Tibial nerve (tissue), 4 donors: ENCODE measurements around the gene TMEM168. TPM values are rescaled to one million over a fixed set of nuclear protein-coding genes. Genes with fewer than 3 reads are reported as not detected.

Experiments used
- DNase-seq, 2 donors: peaks; one replicate each; pipeline ENCODE4 v3.0.0-alpha.2; 2019; ENCODE audit warnings: low spot score in 2 of 2
- H3K27ac ChIP-seq, 4 donors: fragments of 200-600 bp; sonication (generic) in 3 of 4; one replicate each; pipeline ENCODE4 v1.5.1; 2017 to 2019; ENCODE audit warnings: mild to moderate bottlenecking in 1 of 4
- H3K27me3 ChIP-seq, 2 donors: fragments of 200-600 bp; sonication (generic) in 1 of 2; one replicate each; pipeline versions ENCODE4 v1.5.1 to v1.6.0; 2017 to 2019
- H3K36me3 ChIP-seq, 3 donors: fragments of 200-600 bp; sonication (generic); one replicate each; pipeline ENCODE4 v1.5.1; 2018 to 2019
- H3K4me1 ChIP-seq, 4 donors: fragments of 200-600 bp; sonication (generic) in 3 of 4; one replicate each; pipeline ENCODE4 v1.5.1; 2017 to 2019
- H3K4me3 ChIP-seq, 4 donors: fragments of 200-600 bp; sonication (generic) in 3 of 4; one replicate each; pipeline ENCODE4 v1.5.1; 2017 to 2019; ENCODE audit warnings: mild to moderate bottlenecking in 1 of 4, moderate library complexity in 1 of 4
- H3K9me3 ChIP-seq, 4 donors: fragments of 200-600 bp; sonication (generic) in 3 of 4; one replicate each; pipeline ENCODE4 v1.5.1; 2017 to 2019
- EP300 ChIP-seq, 2 donors: sonication (generic); formaldehyde crosslinking; IDR thresholded peaks; one replicate each; pipeline ENCODE4 v1.6.1; 2017; ENCODE audit warnings: antibody characterized with exemption in 2 of 2, mild to moderate bottlenecking in 1 of 2
- POLR2A ChIP-seq, 2 donors: fragments of 450-650 bp; IDR thresholded peaks; one replicate each; pipeline ENCODE4 v1.6.1; 2017; ENCODE audit warnings: antibody characterized with exemption in 2 of 2, mild to moderate bottlenecking in 2 of 2, moderate library complexity in 2 of 2
- WGBS, 2 donors: methylation state at CpG; one replicate each; pipeline ENCODE4 v1.1.5; 2018; 5-methylcytosine and 5-hydroxymethylcytosine counted together
- total RNA-seq, 4 donors: library from RNA; depleted of rRNA; stranded (reverse); fragments of >200 nt; gene quantifications; one replicate each; pipeline ENCODE4 v1.1.0, GENCODE V29; 2016
- TF ChIP-seq, protein P1 (sequence below), 5 experiments: fragments of 200-600 bp in 3 of 5; fragments of 450-650 bp in 2 of 5; sonication (generic) in 3 of 5; IDR thresholded peaks; one replicate each; pipeline ENCODE4 v1.5.1; 2016 to 2019; ENCODE audit warnings: antibody characterized with exemption in 5 of 5, mild to moderate bottlenecking in 3 of 5, moderate library complexity in 2 of 5

The TMEM168 gene
- total RNA-seq, 4 donors from 2014 or later: 15.6 to 30.6 (median 28.4) TPM

DNA sequence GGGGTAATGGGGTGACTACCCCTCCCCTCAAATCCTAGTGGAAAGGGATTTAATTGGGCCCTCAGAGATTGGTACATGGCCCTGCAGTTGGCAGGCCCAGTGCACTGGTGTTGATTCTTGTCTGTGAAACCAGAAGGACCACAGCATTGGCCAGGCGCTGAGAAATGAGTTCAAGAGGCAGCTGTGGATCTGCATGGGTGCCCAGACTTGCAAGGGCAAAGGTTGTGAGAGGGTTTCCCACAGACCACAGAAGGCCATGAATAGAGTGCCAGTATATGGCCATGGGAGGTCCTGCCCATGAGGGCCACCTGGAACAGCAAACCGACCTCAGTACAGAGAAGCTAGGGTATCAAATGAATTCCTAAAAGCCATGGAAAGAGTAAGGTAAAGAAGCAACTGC is 32.9 kb downstream of the TMEM168 start:
- H3K27me3 ChIP-seq: no peaks in the 10 kb centered on the region
- WGBS, 2 donors: 77 to 84% methylated on average over 2 of the region's 2 CpGs
- DNase-seq: no peak
- peaks cover 0 to 7% (median 0%) of the 10 kb centered on the region in 3 donors for H3K36me3 ChIP-seq
- TF ChIP-seq, protein P1, sequence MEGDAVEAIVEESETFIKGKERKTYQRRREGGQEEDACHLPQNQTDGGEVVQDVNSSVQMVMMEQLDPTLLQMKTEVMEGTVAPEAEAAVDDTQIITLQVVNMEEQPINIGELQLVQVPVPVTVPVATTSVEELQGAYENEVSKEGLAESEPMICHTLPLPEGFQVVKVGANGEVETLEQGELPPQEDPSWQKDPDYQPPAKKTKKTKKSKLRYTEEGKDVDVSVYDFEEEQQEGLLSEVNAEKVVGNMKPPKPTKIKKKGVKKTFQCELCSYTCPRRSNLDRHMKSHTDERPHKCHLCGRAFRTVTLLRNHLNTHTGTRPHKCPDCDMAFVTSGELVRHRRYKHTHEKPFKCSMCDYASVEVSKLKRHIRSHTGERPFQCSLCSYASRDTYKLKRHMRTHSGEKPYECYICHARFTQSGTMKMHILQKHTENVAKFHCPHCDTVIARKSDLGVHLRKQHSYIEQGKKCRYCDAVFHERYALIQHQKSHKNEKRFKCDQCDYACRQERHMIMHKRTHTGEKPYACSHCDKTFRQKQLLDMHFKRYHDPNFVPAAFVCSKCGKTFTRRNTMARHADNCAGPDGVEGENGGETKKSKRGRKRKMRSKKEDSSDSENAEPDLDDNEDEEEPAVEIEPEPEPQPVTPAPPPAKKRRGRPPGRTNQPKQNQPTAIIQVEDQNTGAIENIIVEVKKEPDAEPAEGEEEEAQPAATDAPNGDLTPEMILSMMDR (IDR thresholded peaks at IDR 0.05): no peak
- no peak for TF ChIP-seq EP300 (IDR thresholded peaks at IDR 0.05)
- no peak for TF ChIP-seq POLR2A (IDR thresholded peaks at IDR 0.05)
- H3K9me3 ChIP-seq: no peaks in the 10 kb centered on the region
- no peak overlapping the region for H3K27ac ChIP-seq
- no peaks in the 10 kb centered on the region for H3K4me1 ChIP-seq
- no peak overlapping the region for H3K4me3 ChIP-seq

DNA sequence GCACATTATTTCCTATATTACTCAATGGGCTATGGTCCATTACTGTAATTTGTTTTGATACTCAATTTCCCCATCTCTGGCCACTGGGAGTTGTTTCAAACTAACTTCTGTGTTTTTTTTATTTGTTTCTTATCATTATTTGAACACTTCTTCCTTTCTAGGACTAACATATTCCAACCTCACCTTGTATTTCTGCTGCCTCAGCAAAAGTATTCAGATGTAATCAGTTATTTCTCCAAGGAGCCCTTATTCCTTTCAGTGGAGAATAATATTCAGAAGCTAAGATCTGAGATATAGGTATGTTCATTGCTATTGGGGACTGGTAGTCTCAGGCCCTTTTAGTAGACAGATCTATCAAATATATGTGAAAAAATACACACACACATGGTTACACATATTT is 36.9 kb downstream of the TMEM168 start:
- TF ChIP-seq, protein P1 (IDR thresholded peaks at IDR 0.05): no peak
- TF ChIP-seq EP300 (IDR thresholded peaks at IDR 0.05) (no peak), POLR2A (IDR thresholded peaks at IDR 0.05) (no peak)
- Histone ChIP-seq H3K36me3 (peaks cover 0 to 7% (median 0%) of the 10 kb centered on the region in 3 donors), H3K4me3 (no peak overlapping the region), H3K9me3 (no peaks in the 10 kb centered on the region), H3K27me3 (no peaks in the 10 kb centered on the region), H3K4me1 (no peaks in the 10 kb centered on the region), H3K27ac (no peak overlapping the region)
- no peak for DNase-seq

DNA sequence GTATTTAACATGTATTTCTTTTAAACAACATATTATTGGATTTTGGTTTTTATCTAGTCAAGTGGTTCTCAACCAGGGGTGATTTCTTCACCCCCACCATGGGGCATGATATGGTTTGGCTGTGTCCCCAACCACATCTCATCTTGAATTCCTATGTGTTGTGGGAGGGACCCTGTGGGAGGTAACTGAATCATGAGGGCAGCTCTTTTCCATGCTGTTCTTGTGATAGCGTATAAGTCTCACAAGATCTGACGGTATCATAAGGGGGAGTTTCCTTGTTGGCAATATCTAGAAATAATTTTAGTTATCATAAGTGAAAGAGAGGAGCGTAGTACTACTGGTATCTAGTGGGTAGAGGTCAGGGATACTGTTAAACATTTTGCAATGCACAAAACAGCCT is 37.6 kb downstream of the TMEM168 start:
- WGBS, 2 donors: 77 to 86% methylated on average over 3 of the region's 3 CpGs

DNA sequence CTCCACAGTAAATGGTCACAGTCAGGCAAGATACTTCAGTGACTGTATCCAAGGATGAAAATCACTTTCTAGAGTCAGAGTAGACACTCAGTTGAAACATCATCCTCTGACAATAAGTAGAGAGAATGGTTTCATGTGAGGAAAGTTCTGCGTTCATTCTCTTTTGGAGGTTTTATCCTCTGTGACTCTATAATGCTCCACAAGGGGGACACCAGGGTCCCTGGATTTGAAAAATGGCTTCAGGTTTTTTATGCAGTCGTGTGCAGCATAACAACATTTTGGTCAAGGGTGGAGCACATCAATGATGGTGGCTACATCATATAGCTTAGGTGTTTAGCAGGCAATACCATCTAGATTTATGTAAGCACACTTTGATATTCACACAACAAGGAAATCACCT is 40.4 kb downstream of the TMEM168 start:
- TF ChIP-seq, protein P1 (IDR thresholded peaks at IDR 0.05): no peak
- TF ChIP-seq EP300 (IDR thresholded peaks at IDR 0.05) (no peak), POLR2A (IDR thresholded peaks at IDR 0.05) (no peak)
- WGBS, 2 donors: 79 to 80% methylated on average over 2 of the region's 2 CpGs
- no peaks in the 10 kb centered on the region for H3K4me1 ChIP-seq
- H3K9me3 ChIP-seq: no peaks in the 10 kb centered on the region
- no peak overlapping the region for H3K4me3 ChIP-seq
- DNase-seq: no peak
- no peaks in the 10 kb centered on the region for H3K36me3 ChIP-seq
- no peaks in the 10 kb centered on the region for H3K27me3 ChIP-seq
- no peak overlapping the region for H3K27ac ChIP-seq

More for the DNA sequence above, 37.6 kb downstream of the TMEM168 start:
- Histone ChIP-seq H3K27me3 (no peaks in the 10 kb centered on the region), H3K4me1 (no peaks in the 10 kb centered on the region), H3K9me3 (no peaks in the 10 kb centered on the region), H3K27ac (no peak overlapping the region), H3K4me3 (no peak overlapping the region), H3K36me3 (peaks cover 0 to 5% (median 0%) of the 10 kb centered on the region in 3 donors)
- TF ChIP-seq, protein P1 (IDR thresholded peaks at IDR 0.05): no peak
- TF ChIP-seq POLR2A (IDR thresholded peaks at IDR 0.05) (no peak), EP300 (IDR thresholded peaks at IDR 0.05) (no peak)
- DNase-seq: no peak

DNA sequence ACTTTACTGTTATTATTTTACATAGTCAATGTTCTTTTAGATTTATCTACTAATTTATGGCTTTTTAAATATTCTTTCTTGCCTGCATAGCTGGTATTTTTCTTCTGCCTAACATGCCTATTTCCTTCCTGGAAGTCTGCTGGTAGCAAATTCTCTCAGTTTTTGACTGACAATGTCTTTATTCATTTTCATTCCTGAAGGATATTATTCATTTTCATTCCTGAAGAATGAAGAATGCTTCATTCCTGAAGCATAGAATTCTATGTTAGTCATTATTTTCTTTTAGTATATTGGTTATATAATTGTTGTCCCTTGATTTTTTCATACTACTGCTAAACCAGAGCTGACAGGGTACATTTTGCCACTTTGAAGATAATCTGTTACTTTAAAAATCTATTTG is 41.8 kb downstream of the TMEM168 start:
- Histone ChIP-seq H3K9me3 (no peaks in the 10 kb centered on the region), H3K27ac (no peak overlapping the region), H3K4me1 (no peaks in the 10 kb centered on the region), H3K27me3 (no peaks in the 10 kb centered on the region), H3K36me3 (no peaks in the 10 kb centered on the region), H3K4me3 (no peak overlapping the region)
- DNase-seq: no peak
- TF ChIP-seq, protein P1 (IDR thresholded peaks at IDR 0.05): no peak
- TF ChIP-seq EP300 (IDR thresholded peaks at IDR 0.05) (no peak), POLR2A (IDR thresholded peaks at IDR 0.05) (no peak)
